ENCODE data around the gene ARHGAP42. TPM values are rescaled to one million over a fixed set of nuclear protein-coding genes. Genes with fewer than 3 reads are reported as not detected.

Gene ARHGAP42, protein sequence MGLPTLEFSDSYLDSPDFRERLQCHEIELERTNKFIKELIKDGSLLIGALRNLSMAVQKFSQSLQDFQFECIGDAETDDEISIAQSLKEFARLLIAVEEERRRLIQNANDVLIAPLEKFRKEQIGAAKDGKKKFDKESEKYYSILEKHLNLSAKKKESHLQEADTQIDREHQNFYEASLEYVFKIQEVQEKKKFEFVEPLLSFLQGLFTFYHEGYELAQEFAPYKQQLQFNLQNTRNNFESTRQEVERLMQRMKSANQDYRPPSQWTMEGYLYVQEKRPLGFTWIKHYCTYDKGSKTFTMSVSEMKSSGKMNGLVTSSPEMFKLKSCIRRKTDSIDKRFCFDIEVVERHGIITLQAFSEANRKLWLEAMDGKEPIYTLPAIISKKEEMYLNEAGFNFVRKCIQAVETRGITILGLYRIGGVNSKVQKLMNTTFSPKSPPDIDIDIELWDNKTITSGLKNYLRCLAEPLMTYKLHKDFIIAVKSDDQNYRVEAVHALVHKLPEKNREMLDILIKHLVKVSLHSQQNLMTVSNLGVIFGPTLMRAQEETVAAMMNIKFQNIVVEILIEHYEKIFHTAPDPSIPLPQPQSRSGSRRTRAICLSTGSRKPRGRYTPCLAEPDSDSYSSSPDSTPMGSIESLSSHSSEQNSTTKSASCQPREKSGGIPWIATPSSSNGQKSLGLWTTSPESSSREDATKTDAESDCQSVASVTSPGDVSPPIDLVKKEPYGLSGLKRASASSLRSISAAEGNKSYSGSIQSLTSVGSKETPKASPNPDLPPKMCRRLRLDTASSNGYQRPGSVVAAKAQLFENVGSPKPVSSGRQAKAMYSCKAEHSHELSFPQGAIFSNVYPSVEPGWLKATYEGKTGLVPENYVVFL
- 3.6 to 5.7 TPM (median 4.6 TPM) in 5 replicates for total RNA-seq (2022; extraction: Qiagen RNA extraction)

DNA sequence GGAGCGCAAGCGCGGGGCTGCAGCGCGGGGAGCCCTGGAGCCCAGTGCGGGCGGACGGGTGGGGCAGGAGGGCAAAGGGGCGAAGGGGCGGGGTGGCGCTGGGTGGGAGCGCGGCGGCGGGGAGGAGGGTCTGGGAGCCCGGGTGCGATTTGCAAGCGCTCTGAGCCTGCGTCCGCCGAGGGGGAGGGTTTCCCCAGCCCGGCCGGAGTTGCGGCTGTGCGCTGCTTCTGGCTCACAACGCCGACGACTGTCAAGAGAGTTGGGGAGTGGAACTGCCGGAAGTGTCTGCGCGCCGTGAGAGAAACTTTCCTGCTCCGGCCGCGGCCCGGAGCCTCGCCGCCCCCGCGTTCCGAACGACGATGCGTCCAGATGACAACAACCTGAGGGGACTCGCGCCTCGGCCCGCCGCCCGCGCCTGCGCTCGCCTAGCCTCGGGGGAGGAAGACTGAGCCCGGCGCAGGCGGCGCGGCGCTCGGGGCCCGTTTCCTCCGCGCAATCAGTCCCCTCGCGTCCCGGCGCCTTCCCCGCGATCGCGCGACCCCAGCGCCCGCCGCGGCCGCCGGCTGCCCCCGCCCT is at the start of gene ARHGAP42:
Gene ARHGAP42, plus strand, starts transcription at position 235 of the 576 bp plus-strand sequence. CDS start 391 bp downstream, outside the sequence.

